DMS153 treated with DMSO at 0.1 percent for 48 hours (cell line): Measurements from ENCODE around the gene GPR162.

ENCODE experiments used
- DNase-seq: peaks from one replicate; lab custom pipeline; 2025; ENCODE audit not compliant: unreplicated experiment; lab: John Stamatoyannopoulos, UW

Gene GPR162, protein sequence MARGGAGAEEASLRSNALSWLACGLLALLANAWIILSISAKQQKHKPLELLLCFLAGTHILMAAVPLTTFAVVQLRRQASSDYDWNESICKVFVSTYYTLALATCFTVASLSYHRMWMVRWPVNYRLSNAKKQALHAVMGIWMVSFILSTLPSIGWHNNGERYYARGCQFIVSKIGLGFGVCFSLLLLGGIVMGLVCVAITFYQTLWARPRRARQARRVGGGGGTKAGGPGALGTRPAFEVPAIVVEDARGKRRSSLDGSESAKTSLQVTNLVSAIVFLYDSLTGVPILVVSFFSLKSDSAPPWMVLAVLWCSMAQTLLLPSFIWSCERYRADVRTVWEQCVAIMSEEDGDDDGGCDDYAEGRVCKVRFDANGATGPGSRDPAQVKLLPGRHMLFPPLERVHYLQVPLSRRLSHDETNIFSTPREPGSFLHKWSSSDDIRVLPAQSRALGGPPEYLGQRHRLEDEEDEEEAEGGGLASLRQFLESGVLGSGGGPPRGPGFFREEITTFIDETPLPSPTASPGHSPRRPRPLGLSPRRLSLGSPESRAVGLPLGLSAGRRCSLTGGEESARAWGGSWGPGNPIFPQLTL

DNA sequence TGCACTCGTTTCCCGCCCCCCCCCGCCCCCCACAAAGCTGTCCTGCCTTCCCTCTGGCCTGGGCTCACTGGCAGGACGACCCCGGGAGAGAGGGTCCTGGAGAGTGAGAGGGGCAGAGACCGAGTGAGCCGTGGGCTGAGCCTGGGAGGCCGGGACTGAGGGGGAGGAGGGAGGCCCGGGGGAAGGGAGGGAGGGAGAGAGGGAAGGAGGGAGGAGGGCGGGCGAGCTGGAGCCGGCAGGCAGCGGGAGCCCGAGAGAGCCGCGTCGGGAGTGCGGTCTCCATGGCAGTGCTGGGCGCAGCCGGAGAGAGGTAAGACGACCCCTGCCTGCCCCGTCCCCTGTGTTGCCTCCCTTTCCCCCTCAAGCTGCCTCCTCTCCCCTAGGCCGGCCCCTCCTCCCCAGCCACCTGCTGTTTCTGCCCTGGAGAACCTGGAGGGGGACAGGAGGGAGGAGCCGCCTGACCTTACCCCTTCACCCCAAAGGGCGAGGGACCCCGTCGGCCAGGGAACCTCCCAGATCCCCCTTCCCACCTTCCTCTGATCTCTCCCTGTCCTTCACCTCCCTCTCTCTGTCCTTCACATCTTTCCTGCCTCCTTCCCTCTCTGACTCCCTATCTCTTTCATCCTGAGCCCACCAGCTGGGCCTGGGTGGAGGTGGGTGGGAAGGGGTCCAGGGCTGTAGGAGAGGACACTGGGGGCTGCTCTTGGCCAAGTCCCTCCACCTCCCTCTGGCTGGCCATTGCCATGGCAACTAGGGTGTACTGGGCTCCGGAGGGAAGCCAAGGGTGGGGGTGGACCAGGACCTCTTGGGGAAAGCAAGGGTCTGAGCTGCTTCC lies at the start of gene GPR162:
GPR162 (plus strand) TSS at position 231 of the 835 bp plus-strand sequence. CDS start 2,078 bp downstream, outside the sequence.
- DNase-seq, result no peak

DNA sequence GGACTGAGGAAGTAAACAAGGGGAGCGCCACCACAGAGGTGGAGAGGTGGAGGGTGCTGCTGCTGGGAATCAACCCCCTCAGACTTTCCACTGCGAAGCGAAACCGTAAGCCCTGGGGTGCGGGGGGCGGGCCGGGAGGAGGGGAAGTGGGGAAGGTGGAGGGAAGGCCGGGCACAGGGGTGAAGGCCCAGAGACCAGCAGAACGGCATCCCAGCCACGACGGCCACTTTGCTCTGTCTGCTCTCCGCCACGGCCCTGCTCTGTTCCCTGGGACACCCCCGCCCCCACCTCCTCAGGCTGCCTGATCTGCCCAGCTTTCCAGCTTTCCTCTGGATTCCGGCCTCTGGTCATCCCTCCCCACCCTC lies 49.3 kb upstream of the GPR162 start, which contains the start of gene LAG3:
LAG3 (plus strand) TSS at position 190 of the 365 bp plus-strand sequence. CDS start 333 bp downstream, outside the sequence.
- no peak for DNase-seq

DNA sequence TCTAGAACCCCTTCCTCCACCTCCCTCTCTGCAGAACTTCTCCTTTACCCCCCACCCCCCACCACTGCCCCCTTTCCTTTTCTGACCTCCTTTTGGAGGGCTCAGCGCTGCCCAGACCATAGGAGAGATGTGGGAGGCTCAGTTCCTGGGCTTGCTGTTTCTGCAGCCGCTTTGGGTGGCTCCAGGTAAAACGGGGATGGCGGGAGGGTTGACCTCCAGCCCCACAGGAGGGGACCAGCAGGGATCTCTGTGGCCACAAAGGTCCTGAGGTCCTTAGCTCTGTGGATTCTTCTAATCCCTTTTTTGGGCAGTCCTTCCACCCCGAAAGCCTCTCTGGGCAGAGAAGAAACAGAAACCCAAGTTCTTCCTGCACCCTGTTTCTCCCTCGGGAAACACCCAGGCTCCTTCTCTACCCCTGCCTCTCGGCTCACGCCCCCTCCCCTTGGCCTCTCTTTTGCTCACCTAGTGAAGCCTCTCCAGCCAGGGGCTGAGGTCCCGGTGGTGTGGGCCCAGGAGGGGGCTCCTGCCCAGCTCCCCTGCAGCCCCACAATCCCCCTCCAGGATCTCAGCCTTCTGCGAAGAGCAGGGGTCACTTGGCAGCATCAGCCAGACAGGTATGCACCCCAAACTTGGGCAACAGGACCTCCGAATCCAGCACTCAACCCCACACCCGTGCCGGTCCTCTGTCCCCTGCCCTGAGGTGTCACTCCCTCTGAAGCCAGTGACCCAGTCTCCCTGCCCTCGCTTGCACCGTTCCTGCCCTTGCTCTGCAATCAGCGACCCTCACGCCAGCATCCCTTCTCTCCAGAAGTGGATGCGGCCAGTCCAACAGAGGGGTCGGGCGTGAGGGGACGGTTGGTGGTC lies 48.7 kb upstream of the GPR162 start:
- no peak for DNase-seq

DNA sequence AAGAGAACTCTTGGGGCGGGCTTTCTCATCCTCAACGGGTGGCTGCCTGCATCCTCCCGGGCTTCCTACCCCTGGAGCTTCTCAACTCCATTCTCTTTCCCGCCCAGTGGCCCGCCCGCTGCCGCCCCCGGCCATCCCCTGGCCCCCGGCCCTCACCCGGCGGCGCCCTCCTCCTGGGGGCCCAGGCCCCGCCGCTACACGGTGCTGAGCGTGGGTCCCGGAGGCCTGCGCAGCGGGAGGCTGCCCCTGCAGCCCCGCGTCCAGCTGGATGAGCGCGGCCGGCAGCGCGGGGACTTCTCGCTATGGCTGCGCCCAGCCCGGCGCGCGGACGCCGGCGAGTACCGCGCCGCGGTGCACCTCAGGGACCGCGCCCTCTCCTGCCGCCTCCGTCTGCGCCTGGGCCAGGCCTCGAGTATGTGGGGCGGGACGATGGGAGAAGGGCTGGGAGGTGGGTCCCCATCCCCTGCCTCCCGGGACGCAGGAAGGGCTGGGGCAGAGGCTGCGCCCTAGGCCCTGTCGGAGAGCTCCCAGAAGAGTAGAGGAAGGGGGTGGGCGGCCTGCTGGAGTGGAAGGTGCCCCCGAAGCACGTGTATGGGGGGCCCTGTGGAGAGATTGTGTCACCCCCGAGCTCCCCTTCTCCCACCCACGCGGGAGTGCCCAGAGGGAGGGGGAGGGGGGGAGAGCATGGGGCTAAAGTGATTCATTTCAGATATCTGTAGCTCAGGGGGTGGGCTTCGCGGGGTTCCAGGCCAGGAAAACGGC lies 47.9 kb upstream of the GPR162 start:
- no peak for DNase-seq

DNA sequence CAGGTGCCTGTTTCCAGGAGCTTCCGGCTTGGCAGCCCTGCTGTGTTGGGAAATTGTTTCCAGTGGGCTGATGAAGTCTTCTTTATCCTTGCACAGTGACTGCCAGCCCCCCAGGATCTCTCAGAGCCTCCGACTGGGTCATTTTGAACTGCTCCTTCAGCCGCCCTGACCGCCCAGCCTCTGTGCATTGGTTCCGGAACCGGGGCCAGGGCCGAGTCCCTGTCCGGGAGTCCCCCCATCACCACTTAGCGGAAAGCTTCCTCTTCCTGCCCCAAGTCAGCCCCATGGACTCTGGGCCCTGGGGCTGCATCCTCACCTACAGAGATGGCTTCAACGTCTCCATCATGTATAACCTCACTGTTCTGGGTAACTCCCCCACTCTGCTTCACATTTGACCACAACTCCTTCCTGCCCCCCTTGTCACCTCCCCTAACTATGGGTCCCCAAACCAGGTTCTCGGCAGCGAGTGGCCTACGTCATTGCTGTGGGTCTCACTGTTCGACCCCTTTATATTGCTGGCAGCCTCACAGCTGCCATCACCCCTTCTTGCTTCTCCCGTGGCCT lies 47.0 kb upstream of the GPR162 start:
- DNase-seq, result no peak

DNA sequence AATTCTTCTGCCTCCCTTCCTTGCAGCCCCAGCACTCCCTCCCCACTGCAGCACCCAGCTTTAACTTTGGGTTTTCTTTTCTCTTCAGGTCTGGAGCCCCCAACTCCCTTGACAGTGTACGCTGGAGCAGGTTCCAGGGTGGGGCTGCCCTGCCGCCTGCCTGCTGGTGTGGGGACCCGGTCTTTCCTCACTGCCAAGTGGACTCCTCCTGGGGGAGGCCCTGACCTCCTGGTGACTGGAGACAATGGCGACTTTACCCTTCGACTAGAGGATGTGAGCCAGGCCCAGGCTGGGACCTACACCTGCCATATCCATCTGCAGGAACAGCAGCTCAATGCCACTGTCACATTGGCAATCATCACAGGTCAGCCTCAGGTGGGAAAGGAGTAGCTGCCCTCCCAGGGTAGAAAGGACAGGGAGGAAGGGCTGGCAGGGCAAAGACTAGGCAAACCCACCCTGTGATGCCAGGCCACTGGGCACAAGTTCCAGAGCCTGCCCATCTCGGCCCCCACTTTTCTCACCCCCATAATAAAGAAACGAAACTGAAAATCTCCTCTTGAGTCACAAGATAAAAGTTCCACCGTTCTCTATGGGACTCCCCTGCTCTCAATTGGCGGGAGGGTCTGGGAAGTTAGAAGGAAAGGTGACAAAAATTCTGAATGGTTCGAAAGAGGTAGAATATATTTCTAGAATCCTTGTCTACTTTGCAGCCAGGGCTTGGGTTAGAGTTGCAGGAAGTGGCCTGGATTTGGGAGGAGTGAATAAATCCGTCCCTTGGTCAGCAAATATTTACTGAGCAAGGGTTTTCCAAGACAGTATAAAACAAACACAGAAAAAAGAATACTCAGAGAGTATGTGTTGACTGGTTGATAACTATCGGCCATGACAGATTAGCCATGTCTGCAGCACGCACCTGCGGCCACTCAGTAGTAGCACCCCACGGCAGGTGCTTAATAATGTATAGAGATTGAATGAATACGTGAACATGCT lies 46.1 kb upstream of the GPR162 start:
- no peak for DNase-seq

DNA sequence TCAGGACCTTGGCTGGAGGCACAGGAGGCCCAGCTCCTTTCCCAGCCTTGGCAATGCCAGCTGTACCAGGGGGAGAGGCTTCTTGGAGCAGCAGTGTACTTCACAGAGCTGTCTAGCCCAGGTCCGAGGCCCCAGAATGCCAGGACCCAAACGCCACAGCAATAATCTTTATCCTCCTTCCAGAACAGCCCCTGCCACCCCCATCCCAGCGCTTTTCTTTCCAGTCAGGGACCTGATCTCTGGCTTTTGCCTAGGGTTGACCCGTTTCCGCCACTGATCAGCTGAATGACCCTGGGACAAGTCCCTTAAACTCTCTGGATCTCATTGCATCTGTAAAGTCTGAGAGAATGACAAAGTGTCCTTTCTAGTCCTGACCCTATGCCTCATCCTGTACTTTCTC lies 44.2 kb upstream of the GPR162 start:
- DNase-seq, result no peak

DNA sequence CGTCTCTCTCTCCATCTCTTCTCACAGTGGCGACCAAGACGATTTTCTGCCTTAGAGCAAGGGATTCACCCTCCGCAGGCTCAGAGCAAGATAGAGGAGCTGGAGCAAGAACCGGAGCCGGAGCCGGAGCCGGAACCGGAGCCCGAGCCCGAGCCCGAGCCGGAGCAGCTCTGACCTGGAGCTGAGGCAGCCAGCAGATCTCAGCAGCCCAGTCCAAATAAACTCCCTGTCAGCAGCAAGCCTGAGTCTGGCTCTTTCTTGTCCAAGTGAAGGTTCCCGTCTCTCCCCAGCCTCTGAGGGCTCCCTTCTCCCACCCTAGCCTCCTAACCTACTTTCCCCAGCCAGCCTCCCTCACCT lies 43.4 kb upstream of the GPR162 start:
- DNase-seq, result no peak

DNA sequence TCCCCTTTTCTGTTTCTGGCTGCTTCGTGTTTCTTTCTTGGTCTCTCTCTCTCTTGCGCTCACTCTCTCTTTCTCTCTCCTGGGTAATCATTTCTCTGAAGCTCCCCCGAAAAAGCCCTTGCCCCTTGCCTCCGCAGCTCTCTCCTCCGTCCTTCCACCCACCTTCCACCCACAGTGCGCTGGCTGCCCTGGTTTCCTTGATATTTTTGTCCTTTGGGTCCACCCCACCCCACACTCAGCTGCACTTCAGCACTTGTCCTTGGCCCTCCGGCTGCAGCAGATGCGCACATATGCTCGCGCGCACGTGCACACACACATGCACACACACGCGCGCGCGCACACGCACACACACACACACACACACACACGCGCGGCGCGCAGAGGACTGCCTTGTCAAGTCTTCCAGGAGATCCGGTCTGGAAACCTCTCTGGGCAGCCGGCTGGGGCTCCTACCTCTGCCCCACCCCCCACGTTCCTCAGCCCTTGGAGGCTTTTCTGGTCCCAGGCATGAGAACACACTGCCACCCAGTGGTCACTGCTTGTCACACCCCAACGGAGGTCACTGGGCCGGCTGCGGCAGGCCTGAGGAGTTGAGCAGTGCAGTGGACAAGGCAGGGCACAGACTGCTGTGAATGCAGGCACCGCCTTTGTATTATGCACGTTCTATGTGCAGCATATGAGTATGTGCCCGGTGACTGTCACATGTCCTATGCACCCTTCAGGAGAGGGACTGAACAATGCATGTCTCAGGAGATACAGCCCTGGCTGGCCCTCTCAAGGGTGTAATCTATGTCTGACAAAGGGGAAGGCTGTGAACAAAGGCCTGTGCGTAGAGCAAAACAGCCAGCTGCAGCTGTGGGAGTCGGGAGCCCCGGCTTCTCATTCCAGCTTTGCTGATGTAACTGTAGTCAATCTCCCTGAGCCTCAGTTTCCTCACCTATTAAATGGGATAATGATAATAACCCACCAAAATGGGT lies 42.8 kb upstream of the GPR162 start:
- DNase-seq, result peak; percentile 87

DNA sequence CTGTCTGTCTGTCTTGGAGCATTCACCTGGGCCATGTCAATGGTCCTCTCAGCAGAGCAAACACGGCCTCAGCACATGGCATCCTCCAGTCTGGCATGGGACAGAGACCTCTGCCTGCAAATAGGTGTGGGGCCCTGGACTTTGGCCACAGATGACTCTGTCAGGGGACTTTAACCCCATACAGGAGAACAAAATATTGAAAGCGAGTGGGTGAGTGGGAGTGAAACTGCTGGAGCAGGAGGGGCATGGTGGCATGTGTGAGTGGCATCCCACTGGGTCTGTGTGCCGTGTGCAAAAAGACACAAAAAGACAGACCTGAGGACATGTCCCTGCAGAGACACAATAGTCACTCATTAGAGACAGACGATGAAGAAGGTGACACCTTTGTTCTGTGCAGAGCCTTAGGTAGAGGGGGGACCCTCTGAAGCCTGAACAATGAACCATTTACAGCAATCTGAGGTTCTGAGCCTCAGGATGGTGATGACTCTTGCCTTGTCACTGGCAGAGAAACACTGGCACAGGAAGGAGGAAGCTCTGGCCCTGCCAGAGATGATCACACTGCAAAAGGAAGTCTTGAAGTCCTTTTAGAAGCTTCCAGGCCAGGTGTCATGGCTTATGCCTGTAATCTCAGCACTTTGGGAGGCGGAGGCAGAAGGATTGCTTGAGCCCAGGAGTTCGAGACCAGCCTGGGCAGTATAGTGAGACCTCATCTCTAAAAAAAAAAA lies 41.8 kb upstream of the GPR162 start:
- no peak for DNase-seq

DNA sequence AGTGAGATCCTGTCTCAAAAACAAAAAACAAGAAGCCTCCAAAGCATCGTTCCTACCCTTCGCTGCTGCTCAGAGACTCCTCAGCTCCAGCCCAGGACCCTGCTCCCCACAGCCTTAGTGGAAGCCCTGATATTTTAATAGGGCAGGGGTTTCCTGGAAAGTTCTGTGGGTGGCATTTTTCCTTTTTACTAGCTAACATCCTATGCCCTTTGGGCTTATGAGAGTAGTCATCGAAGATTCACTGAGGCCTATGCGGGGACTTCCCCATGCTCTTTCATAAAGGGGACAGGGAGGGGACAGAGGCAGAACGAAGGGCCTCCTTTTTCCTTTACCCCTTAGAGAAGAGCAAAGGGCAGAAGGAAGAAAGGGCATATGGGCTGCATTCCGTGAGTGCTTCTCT lies 41.0 kb upstream of the GPR162 start:
- no peak for DNase-seq

DNA sequence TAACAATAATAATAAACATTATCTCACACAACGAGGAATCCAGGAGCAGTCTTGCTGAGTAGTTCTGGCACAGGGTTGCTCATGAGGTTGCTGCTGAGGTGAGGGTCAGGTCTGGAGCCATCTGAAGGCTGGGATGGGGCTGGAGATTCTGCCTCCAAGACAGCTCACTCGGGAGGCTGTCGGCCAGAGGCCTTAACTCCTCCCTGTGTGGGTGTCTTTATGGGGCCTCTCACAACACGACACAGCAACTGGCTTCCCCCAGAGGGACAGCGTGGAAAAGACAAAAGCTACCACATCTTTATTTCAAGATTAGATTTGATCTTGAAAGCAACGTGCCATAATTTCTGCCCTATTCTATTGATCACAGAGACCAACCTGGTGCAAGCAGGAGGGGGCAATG lies 39.5 kb upstream of the GPR162 start:
- DNase-seq, result no peak

DNA sequence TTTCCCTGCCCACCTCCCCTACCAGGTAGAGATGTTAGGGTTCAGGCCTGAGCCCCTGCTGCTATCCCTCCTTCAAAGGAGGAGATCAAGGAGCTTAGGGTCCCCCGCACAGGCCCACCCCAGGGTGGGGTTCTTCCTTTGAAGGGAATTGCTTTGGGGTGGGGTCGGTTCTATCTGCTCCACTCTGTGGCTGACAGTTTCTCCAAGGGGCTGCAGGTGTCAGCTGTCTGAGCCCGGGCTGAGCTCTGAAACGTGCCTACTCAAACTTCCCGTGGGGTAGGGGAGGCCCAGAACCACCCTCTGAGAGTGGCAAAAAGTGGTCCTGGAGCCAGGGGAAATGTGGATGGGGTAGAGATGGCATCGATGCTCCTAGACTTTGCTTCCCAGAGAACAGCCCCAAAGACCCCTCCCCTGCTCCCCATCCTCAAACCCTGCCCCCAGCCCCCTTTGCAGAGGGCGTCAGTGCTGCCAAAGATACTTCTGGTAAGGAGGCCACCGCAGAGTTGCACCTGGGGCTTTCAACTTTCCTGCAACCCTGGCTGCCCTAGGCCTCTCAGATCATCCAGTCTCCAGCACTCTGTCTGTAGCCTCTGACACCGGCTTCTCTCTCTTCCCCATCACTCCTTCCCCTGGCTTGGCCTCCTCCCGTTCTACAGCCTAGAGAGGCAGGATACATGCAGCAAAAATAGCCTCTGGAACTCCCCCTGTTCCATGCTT lies 38.6 kb upstream of the GPR162 start:
- DNase-seq, result no peak

DNA sequence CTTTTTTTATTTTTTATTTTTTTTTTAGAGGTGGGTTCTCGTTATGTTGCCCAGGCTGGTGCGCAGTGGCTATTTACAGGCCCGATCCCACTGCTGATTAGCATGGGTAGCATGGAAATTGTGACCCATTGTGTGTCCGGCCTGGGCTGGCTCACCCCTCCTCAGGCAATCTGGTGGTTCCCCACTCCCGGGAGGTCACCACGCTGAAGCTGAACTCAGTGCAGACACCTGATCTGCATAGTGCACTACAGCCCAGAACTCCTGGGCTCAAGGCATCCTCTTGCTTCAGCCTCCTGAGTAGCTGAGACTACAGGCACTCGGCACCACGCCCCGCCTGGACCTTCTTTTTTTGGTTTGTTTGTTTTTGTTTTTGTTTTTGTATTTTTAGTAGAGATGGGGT lies 37.8 kb upstream of the GPR162 start:
- no peak for DNase-seq

DNA sequence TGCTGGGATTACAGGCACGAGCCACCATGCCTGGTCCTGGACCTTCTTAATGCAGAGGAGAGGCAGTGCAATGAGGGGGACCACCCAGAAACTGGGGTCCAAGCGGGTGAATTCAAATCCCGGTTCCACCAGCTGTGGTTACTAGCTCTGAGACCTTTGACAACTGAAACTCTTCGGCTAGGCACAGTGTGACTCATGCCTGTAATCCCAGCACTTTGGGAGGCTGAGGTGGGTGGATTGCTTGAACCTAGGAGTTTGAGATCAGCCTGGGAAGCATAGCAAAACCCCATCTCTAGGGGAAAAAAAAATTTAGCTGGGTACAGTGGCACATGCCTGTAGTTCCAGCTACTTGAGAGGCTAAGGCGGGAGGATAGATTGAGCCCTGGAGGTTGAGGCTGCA lies 37.3 kb upstream of the GPR162 start:
- no peak for DNase-seq

DNA sequence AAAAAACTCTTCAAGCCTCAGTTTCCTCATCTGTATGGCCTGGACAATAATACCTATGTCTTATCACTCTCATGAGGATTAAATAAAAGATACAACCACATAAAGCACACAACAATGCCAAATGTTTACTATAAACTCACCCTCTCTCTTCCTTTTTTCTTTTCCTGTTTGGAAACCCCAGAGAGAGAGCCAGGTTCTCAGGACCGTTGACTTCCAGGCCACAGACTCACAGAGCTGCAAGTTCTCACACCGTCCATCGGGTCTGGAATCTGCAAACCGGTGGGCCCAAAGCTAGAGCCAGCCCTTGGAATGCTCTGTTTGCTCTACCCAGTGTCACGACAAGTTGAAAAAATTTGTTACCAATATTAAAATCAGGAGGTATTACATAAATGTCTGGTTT lies 36.9 kb upstream of the GPR162 start:
- no peak for DNase-seq
